CD4-positive, alpha-beta T cell treated with Interleukin-4 for 4 hours (primary cell): ENCODE results near the gene METTL25.

Experiments used
- DNase-seq: peaks from one replicate; pipeline ENCODE4 v3.0.0-alpha.2; 2020

The METTL25 gene

GRCh38 chr12:82406651-82407050, 48.3 kb downstream of the METTL25 start:
- no peak for DNase-seq

- no peak for DNase-seq
These were observed 49.2 kb downstream of the METTL25 start for GRCh38 chr12:82407481-82407880.

GRCh38 chr12:82408844-82409243, 50.5 kb downstream of the METTL25 start:
- DNase-seq, result no peak

GRCh38 chr12:82411546-82412230, 53.4 kb downstream of the METTL25 start:
- no peak for DNase-seq

DNA sequence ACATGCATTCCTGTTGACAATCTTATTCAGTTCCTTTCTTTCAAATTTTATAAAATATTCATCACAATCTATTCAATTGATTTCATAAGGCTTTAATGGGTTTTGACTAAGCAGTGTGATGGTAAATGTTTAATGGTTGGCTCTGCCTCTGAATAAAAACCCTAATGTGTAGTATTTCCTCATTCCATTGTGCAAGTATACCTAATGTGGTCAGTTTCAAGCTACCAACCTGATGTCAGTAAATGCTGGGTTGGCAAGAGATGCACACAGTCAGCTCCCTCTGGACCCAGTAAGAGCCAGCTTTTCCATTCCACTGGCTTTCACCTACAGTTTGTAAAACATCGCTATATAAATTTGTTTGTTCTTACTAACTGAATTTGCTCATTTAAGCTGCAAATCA, 53.9 kb downstream of the METTL25 start:
- DNase-seq, result no peak

GRCh38 chr12:82414044-82414443, 55.7 kb downstream of the METTL25 start:
- no peak for DNase-seq

- no peak for DNase-seq
These were observed 56.6 kb downstream of the METTL25 start for GRCh38 chr12:82414926-82415325.

DNA sequence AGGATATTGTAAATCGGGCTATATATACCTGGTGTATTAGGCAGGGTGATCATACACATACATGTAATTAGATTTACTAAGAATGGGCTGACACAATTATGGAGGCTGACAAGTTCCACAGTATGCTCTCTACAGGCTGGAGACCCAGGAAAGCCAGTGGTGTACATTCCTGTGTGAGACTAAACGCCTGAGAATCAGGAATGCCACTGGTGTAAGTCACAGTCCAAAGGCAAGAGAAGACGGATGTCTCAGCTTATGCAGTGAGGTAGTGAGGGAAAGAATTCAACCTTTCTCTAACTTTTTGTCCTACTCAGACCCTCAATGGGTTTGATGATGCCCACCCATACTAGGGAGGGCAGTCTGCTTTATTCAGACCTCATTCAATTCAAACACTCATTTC, 57.1 kb downstream of the METTL25 start:
- no peak for DNase-seq

GRCh38 chr12:82425241-82425640, 66.9 kb downstream of the METTL25 start:
- no peak for DNase-seq

GRCh38 chr12:82426081-82426480, 67.8 kb downstream of the METTL25 start:
- no peak for DNase-seq

GRCh38 chr12:82426586-82426985, 68.3 kb downstream of the METTL25 start:
- no peak for DNase-seq

GRCh38 chr12:82430541-82431145, 72.3 kb downstream of the METTL25 start:
- no peak for DNase-seq

- no peak for DNase-seq
These were observed 76.1 kb downstream of the METTL25 start for GRCh38 chr12:82434392-82434911.

DNA sequence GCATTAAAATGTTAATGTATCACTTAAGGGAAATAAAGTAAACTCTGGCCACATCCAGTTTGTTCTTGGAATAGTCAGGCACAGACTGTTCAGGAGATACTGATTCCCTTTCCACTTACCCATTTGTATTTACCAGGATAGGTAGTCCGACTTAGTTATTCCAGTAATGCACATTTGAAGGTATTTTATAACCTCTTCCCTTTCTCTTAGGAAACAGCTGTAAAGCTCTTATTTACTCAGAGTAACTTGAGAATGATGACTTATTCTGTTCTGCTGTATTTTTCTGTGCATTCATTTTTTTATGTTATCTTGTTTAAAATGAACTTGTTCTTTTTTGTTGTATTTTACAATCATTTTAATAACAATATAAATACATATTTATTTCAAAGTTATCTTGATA, 78.0 kb downstream of the METTL25 start:
- DNase-seq, result no peak

- no peak for DNase-seq
These were observed 79.4 kb downstream of the METTL25 start for GRCh38 chr12:82437744-82438143.

GRCh38 chr12:82438356-82438755, 80.0 kb downstream of the METTL25 start:
- DNase-seq, result no peak

DNA sequence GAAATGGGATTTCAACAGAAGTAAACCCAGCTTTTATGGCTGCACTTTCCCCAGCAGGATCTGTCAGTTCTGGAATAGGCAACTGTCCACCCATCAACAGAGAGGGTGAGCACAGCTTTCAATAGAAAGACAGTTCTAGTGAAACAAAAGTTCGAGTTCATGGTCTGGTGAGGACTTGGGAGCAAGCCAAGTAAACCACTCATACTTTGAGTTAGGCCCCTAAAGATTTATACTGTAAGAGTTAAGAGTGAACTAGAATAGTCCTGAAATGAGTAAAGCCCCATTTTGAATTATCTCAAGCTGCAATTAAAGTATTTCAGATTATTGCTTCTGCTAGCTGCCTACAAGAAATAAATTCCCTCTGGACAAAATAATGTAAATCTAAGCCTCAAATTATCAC, 82.6 kb downstream of the METTL25 start:
- DNase-seq, result no peak

DNA sequence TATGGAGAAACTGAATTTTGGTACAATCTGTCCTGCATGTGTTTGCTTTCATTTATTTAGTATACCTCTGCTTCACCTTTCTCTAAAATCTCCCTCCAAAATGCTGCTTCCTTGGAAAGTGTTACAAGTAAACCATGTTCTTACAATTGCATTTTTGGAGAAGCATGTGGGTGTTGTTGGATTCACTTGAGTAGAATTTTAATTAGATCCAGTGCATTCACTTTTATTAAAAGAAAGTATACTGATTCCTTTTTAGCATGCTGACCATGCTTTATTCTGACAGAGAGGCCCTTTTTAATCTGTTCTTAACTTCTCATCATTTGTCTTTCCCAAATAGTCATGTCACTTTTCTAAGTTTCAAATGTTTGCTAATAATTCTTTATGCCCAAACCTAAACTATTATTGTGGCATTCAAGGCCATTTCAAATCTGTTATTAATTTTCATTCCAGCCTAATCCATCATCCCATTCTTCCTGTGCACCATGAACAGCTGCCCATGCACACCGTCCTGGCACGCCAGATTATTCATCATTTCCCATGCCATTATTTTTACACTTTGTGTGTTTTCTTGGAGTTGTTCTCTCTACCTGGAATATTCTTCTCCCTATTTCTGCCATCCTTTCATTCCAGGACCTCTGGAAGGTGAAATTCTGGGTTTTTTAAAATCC, 90.7 kb downstream of the METTL25 start:
- no peak for DNase-seq

DNA sequence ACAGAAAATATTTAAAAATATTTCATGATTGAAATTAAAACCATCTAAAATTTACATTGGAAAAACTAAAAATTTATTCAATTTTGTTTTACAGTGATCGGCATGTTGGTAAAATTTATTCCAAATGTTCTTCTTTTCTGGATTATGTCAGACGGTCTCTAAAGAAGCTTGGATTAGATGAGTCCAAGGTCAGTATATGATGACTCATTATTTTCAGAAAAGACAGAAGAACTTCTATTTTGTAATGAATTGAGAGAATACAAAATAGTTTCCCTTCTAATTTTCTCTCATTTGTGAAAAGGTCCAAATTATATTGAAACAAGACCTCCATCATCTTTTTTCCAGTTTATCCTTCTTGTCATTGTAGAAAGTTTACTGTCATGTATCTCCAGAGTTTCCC, 98.3 kb downstream of the METTL25 start:
- DNase-seq, result no peak

- no peak for DNase-seq
These were observed 99.8 kb downstream of the METTL25 start for GRCh38 chr12:82458101-82458500.

DNA sequence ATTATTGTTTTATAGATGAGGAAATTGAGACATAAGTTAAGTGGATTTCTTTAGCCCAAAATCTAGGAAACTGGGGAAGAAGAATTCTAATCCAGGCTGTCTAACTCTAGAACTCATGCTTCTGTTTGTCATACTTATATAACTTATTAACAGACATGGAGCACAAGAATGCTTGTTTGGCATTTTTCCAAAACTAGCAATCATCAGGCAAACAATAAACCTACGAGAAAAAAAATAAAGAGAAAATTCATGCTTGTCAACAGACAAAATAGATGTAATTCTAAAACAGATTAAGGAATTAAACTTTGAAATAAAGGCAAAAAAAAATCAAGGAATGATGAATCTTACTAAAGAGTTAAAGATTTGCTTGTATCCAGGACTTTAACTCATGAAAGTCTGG, 103.1 kb downstream of the METTL25 start:
- no peak for DNase-seq

- DNase-seq, result no peak
These were observed 103.5 kb downstream of the METTL25 start for GRCh38 chr12:82461836-82462235.

GRCh38 chr12:82468563-82468962, 110.2 kb downstream of the METTL25 start:
- no peak for DNase-seq

DNA sequence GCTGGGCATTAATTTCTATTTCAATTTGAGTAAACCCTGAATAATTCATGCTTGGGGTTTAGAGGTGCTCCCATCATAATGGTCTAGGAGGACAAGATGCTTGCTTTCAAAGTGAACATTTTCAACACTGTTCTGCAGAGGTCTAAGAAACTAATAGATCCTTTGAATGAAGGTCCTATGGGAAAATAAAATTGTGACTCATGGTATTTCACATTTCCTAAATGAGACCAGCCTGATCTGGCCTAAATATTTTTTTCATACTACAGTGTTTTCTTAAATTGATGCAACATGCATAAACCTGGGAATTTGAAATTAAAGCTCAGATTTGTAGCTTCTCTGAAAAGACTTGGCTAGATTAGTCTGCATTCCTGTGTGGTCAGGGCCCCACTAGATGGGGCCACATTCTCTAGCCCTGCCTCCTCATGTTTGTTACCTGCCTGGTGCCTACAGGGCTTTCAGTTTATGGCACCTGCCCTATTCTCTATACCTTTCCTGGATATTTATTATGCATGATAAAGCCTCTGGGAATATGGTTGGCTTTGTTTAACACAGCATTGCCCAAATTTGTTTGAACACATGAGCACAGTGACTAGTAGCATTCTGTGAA, 112.7 kb downstream of the METTL25 start:
- no peak for DNase-seq
